HG03097 (cell line): ENCODE results near the gene TRAK1.

ENCODE experiments used
- ATAC-seq: cut with Tn5 transposase; IDR thresholded peaks from one replicate; pipeline ENCODE4 v1.9.1; 2021; ENCODE audit not compliant: unreplicated experiment, low FRiP score

TRAK1 gene

DNA sequence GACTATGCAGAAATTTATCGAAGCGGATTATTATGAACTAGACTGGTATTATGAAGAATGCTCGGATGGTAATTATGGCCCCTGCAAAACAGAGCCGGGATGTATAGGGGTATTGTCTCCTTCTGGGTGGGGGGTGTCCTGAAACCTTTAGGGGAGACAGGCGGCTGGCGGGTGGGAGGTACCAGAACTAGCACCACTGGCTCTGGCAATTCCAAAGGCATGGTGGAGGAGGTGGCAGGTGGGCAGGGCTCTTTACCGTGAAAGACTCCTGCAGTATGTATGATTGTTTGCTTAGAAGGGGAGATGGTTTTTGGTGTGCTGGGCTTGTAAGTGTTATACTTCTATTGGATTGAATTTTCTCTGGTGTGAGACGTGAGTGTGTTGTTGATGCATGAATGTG lies 58.4 kb downstream of the TRAK1 start:
- ATAC-seq, result no peak

DNA sequence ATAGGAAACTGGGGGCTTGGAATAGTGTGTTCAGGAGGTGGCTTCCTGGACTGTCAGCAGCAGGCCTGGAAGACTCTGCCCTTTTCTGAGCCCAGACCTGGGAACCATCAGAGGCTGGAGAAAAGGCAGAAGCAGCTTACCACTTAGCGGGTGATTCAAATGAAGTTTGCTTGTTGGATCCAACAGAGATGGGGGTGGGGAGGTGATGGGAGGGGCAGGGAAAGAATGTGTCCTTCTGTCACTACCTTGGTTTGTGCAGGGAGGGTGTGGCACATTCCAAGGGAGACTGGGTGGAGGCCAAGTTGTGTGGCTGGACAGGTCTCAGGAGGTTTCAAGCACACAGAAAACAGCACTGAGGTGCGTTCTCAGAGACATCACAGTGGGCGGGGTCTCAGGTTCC lies 58.8 kb downstream of the TRAK1 start:
- ATAC-seq, result no peak

DNA sequence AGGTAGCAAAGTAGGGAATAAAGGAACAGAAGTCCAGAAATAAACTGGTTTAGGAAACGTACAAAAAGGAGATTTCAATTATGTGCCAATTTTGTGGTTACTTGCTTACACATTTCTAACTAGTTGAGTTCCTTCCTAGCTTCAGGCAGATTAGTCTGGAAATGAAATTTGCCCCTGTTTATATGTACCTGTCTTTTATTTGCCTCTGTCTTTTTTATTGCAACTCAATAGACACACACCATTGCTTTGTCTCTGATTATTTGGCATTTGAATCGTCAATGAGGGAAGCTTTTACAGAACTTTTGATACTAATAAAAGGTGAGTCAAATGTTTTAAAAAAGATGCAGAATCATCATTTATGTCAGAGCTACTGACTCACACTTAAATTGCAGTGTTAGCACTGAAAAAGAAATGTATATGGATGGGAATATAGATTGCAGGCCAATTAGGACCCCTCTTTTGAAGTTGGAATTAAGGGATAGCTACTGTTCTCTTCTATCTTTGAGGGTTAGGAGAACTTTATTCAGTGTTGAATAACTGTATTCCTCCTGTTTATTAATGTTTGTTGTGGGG lies 60.5 kb downstream of the TRAK1 start:
- no peak for ATAC-seq

DNA sequence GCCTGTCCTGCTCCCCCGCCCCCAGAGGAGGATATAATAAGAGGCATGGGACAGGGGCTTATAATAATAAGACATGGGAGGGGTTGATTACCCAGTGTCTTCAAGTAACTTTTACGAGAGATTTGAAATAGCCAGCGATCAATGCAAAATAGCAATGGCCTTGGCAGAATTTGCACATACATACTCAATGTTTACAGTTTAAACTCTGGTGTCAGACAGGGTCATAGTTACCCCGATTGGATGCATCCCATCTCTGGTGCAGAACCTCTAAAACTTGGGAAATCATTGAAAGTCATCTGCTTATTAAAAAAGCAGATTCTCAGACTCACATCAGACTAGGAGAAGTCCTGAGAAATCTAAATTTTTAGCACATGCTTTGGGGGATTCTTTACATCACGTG lies 61.0 kb downstream of the TRAK1 start:
- ATAC-seq, result no peak

DNA sequence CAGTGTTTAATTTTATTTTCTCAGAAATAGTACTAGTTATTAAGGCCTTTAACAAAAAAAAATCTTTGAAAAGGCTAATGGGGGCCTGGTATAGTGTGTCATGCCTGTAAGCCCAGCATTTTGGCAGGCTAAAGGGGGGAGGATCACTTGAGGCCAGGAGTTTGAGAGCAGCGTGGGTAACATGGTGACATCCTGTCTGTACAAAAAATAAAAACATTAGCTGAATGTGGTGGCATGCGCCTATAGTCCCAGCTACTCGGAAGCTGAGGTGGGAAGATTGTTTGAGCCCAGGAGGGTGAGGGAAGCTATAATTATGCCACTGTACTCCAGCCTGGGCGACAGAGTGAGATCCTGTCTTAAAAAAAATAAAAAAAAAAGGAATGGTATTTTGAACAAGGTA lies 61.9 kb downstream of the TRAK1 start:
- ATAC-seq, result no peak

DNA sequence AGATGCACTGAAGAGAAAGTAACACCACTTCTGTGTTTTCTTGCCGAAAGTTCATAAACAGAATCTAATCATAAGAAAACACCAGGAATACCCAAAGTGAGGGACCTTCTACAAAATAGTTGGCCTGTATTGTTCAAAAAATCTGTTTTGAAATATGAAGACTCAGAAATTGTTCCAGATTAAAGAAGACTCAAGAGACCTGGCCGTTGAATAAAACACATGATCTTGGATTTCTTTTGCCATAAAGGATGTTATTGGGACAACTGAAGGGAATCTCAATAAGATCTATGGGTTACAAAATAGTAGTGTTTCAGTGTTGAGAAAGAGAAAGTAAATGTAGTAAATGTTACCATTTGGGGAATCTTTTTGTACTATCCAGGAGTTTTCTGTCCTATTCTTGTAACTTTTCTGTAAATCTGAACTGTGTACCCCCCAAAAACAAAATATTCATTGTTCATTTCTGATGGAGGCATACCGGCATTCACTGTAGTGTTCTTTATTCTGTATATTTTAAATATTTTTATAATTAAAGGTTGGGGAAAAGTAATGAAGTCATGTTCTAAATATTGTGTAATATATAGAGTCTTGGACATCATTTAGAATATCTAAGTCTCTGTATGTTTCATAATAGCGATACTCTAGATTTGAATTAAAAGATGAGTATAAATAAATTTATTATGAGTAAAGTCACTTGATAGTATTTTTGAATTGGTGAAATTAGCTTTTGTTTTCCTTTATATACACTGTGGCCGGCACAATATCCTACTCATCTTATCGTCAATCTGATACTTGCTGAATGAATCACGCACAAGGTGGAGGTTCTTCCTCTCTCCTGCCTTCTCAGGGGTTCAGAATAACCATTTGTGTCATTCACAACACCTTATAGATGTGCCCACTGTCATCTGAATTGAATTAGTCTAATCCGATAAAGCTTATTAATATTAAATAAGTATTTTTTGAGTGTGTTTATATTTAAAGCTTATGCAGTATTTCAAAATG lies 66.7 kb downstream of the TRAK1 start:
- ATAC-seq, result no peak

DNA sequence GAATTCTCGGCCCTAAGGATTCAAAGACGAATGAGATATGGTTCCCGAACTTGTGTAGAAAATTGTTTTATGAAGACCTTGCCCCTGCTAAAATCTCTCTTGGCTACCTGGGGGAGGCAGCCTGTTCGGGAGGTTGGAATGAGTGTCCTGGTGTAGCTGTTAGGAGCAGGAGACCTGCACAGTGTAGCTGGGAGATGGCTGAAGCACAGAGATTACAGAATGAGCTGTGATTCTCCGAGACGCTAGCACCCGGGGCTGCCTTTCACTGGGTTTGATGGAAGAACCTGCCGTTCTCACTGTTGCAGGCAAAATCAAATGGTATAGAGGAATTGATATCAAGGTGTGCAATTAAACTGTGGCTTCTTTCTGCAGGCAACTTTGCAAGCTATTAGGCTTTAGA lies 68.0 kb downstream of the TRAK1 start:
- no peak for ATAC-seq

DNA sequence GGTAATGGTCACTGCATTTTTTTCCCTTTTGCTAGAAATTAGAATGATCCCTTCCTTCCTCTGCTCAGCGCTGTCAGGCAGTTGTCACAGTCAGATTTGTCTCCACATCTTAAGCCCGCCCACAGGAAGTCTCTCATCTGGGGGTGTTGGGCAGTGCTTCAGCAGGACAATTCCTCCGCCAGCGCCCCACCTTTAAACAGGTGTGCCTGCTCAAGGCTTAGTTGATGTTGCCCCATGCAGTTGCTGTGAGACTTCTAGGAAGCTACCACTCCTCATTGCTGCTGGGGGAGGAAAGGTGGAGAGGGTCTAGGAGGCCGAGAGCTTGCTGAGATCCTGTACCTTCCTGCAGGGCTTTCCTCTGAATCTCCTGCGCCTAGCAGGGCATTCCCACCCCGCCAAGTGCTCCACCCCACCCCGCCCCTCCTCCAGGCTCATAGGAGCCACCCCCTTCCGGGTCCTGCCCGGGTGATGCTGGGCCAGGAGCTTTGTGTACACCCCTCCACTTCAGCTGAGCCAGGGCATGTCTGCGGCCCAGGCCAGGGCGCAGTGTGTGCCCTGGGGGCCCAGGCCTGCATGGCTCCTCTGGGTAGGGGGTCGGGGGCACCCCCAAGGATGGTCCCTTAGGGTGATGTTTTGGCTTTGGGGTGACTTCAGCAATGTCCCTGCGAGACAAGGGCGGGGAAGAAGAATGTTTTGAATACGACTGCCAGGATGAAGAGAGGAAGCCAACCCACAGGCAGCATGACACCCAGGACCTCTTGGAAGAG lies 68.7 kb downstream of the TRAK1 start:
- peak; percentile 82 for ATAC-seq

DNA sequence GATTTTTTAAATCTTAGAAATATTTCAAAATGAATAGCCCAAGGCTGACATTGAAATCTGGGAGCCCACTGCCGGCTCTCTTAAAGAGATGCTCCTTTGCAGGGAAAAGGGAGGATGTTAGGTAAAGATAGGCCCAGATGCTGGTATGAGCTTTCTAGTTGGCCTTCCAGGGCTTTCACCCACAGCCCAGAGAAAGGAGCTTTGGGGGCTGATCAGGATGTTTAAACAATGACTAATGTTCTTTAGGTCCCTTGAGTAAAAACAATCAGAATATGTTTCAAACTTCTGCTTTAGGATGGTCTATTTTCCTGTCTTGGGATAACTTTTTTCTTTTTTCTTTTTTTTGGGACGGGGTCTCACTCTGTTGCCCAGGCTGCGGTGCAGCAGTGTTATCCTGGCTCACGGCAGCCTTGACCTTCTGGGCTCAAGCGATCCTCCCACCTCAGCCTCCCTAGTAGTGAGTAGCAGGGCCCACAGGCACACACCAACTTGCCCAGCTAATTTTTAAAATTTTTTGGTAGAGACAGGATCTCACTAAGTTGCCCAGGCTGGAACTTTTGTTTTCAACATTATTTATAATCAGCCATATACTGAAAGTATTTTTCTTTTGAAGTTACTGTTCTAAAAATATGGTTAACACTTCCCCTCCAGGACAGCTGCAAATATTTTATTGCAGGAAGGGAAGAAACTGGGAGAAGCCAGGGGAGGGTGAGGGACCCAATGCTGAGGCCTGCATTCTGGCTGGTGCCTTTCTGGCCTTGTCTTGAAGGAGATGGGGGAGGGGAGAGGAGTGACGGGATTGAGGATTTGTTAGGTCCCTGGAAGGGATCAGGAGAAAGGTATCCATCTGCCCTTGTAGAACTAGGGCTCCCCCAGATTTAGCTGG lies 70.1 kb downstream of the TRAK1 start:
- ATAC-seq, result no peak

DNA sequence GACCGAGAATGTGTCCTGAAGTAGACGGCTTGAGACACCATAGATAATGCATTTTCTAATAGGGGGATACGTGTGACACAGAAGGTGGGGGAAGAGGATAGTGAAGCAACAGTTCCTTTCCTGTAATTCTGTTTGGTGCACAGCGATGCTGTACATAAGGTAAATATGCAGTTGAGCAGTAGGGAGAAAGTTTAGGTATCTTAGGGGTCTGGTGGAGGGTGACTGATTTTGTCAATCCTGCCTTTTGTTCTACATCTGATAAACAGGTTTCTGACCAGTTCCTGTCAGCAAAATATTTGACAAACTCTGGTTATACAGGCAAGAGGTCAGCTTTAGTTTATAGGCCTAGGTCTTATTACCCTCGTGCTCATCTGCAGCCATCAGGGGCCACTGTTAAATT lies 71.3 kb downstream of the TRAK1 start:
- no peak for ATAC-seq

DNA sequence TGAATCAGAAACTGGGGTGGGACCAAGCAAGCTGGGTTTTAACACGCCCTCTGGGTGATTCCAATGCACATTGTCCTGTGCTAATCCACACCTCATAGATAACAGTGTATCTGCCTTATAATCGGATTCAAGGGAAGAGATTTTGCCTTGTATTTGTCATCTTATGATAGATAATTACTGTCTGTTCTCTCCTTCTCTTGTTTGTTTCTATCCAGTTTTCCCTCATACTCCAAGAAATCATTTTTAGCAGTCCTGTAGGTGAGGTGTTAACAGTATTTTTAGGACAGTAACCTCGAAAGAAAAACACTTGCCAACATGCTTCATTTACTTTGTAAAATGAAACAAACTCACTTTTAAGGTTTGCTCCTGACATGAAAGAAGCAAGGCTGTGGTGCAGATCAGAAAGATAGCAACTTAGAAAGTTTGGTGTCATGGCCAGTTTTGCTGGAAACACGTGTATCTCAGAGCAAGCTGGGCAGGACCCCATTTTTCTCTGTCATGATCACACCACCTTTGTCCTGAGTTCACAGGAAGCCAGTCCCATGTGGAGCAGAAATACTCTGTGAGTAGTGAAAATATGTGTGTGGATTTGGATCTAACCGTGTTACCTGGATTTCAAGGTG lies 72.6 kb downstream of the TRAK1 start:
- no peak for ATAC-seq

DNA sequence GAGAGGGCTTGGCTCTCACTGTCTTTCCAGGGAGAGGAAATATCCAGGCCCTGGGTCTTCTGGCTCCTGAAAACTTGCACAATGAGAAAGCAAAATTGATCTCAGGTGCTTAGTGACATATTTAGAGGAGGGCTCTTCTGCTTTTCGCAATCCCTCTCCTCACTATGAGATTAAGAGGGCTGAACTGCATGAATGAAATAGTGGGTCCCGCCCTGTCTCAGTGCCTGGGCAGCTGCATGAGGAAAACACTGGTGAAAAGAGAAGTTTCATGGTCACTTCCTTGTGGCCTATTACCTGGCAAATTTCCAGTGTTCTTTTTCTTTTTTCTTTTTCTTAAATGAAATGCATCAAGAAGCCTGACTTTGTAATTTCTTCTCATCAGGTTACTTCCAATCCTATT lies 73.5 kb downstream of the TRAK1 start:
- no peak for ATAC-seq

DNA sequence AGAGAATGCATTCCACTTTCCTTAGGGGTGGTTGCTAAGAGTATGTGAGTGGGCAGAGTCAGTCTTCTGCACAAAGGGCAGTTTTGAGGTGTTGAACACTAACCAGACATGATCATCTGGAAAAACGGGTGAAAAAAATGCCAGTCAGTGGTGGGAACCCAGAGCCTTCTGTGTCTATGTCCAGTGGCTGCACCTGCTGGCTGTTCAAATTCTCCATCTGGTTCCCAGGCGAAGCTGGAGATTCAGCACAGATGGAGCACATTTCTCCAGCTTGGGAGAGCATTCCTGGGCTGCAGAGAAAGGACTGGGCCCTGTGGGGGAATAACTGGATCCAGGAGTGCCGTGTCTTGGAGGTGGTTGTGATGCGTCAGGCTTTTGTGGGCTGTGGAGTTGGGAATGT lies 74.1 kb downstream of the TRAK1 start:
- ATAC-seq, result no peak

DNA sequence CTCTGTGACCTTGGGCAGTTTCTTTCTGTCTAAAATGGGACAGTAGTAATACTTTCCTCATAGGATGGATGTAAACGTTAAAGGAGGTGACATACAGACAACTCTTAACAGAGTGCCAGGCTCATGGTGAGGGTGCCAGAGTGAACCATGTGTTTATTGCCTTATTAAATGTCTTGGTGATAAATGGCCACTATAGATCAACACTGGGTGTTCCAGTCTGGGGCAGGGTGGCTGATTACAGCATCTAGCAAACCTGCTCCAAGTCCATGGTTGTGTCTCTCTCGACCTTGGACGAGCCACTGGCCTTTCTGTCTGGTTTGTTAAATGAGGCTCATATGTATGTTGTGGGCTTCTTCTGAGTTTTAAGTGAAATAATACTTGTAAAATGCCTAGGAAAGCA lies 75.1 kb downstream of the TRAK1 start:
- ATAC-seq, result no peak

DNA sequence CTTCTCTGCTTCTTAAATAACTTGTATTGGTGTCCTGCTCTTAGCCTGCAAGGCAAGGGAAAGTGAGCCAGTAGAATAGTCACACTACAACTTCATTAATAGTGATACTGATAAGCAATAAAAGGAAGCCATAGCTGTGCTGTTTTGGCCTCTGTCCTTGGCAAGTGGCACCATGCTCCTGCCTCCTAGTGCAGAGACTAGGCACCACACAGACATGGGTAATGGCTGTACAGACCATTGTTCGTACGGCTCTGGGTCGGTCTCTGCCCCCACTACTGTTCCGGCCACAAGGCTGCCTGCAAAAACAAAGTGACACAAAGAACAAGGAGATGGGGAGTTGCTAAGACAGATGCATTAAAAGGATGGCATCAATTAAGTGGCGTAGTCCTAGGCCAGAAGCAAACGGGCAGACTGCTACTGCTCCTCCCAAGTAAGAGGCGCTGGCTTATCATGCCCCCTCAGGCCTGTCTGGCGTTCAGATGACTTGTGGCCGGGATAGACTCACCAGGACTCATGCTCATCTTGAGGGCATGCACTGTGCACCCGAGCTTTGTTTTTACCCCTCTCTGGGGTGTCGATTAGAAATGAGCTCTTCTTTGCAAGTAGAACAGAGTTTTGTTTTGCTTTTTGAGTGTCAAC lies 75.6 kb downstream of the TRAK1 start:
- no peak for ATAC-seq

DNA sequence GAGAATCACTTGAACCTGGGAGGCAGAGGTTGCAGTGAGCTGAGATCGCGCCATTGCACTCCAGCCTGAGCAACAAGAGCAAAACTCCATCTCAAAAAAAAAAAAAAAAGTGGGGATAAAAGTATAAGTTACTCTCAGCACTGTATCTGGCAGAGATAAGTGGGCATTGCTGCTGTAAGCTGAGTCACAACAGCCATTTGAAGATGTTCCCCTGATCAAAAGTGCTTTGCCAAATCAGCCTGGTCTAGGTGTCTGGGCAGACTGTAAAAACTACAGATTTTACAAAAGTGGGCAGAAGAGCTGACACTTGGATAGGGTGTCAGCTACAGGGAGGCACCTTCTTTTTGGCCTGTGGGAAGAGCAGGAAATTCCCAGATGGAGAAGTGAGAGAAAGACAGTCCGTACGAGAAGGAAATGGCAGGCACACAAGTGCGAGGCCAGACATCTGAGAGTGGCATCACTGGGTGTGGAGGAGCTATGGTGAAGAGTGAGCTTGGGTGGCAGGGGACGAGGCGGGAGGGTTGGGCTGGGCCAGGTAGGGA lies 78.5 kb downstream of the TRAK1 start:
- no peak for ATAC-seq

DNA sequence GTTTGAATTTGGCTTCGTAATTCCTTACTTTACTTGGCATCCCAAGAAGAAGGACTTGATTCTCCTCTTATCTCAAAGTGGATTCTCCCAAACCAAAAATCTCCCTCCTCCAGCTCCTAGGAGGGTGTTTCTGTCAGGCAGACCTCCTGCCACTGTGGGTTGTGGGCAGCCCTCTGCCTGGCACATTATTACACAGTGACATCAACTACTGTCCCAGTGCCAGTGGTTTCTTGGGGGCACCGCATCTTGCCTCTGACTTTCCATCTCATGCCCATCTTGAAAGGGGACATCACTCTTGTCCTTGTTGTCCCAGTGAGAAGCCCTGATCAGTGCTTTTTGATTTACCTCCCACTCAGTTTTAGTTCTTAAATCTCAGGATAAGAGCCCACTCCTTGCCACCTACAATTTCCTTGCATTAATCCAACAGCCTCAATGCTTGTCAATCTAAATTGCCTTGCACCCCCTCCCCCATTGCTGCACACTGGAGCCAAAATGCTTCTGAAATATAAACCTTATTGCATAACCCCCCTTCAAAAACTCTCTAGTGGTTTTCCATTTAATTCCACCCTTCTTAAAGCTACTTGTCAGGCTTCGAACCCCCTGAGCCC lies 81.0 kb downstream of the TRAK1 start:
- no peak for ATAC-seq

DNA sequence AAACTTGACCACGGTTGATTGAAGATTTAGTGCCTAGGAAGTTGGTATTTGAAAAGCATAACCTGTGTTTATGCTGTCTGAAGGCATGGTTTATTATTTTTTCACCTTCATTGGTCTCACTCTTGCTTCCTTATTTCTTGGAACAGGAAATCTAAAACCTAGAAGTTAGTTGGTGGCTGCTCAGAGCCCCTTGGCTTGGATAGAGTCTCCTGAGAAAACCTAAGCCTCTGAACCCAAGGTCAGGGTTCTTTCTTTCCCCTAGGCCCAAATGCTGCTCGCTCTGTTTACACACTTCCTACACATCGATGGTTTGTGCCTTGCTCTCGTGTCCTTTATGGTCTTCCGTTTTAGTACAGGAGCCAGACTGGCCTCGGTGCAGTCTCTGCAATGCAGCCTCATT lies 82.2 kb downstream of the TRAK1 start:
- ATAC-seq, result no peak
